Hepatocyte (in vitro differentiated cells): ENCODE results near the gene GPR153. TPM values are rescaled to one million over a fixed set of nuclear protein-coding genes. Genes with fewer than 3 reads are reported as not detected.
A peak's percentile ranks its signal among the peaks of the same experiment; 100 is the strongest.

ENCODE experiments used
- DNase-seq: peaks from one replicate; pipeline ENCODE4 v3.0.0-alpha.2; 2016; ENCODE audit warnings: low spot score
- H2AFZ ChIP-seq: fragments of 200-600 bp; sonication (generic); 2 replicates; pipeline ENCODE4 v1.6.0; 2016; ENCODE audit warnings: antibody characterized with exemption, mild to moderate bottlenecking
- H3K27ac ChIP-seq: fragments of 200-600 bp; sonication (generic); 2 replicates; pipeline ENCODE4 v1.5.1; 2016; ENCODE audit warnings: mild to moderate bottlenecking
- H3K27me3 ChIP-seq: fragments of 200-600 bp; sonication (generic); 2 replicates; pipeline ENCODE4 v1.6.1; 2016
- H3K36me3 ChIP-seq: fragments of 200-600 bp; sonication (generic); replicated peaks from 2 replicates; pipeline ENCODE4 v1.5.1; 2016; ENCODE audit warnings: low read depth; ENCODE audit not compliant: insufficient read depth
- H3K4me1 ChIP-seq: fragments of 200-600 bp; sonication (generic); 2 replicates; pipeline ENCODE4 v1.5.1; 2016; ENCODE audit warnings: mild to moderate bottlenecking, moderate library complexity; ENCODE audit not compliant: insufficient read depth
- H3K4me2 ChIP-seq: fragments of 200-600 bp; sonication (generic); 2 replicates; pipeline ENCODE4 v1.6.0; 2016
- H3K4me3 ChIP-seq: fragments of 200-600 bp; sonication (generic); 2 replicates; pipeline ENCODE4 v1.5.1; 2016; ENCODE audit warnings: mild to moderate bottlenecking
- H3K79me2 ChIP-seq: fragments of 200-600 bp; sonication (generic); 2 replicates; pipeline ENCODE4 v1.6.0; 2017; ENCODE audit warnings: mild to moderate bottlenecking
- H3K9me2 ChIP-seq: fragments of 200-600 bp; sonication (generic); replicated peaks from 2 replicates; pipeline ENCODE4 v1.6.0; 2017; ENCODE audit warnings: mild to moderate bottlenecking; ENCODE audit not compliant: insufficient read depth
- H3K9me3 ChIP-seq: fragments of 200-600 bp; sonication (generic); 2 replicates; pipeline ENCODE4 v1.5.1; 2016; ENCODE audit warnings: low read depth, mild to moderate bottlenecking
- H4K20me1 ChIP-seq: fragments of 200-600 bp; sonication (generic); 2 replicates; pipeline ENCODE4 v1.6.0; 2016; ENCODE audit warnings: mild to moderate bottlenecking; ENCODE audit not compliant: insufficient read depth, poor library complexity, severe bottlenecking
- EZH2 ChIP-seq: fragments of 200-600 bp; sonication (generic); IDR thresholded peaks from 2 replicates; pipeline ENCODE4 v1.6.1; 2016; ENCODE audit warnings: antibody characterized with exemption, mild to moderate bottlenecking, borderline replicate concordance
- EZH2phosphoT487 ChIP-seq: fragments of 200-600 bp; sonication (generic); IDR thresholded peaks from one replicate; pipeline ENCODE4 v1.6.1; 2018; ENCODE audit warnings: antibody characterized with exemption, mild to moderate bottlenecking, low read depth, moderate library complexity; ENCODE audit not compliant: unreplicated experiment, severe bottlenecking
- WGBS: methylation state at CpG from one replicate; pipeline ENCODE4 v1.1.6; 2016; ENCODE audit warnings: low lambda C conversion rate; ENCODE audit errors: missing lambda C conversion rate; 5-methylcytosine and 5-hydroxymethylcytosine counted together
- polyA plus RNA-seq: library from polyadenylated mRNA; unstranded; fragments of >200 nt; fragmentation: Nextera tagmentation; extraction: Ambion mirVana; gene quantifications from 2 replicates; pipeline ENCODE4 v1.2.1, GENCODE V29; 2016
- total RNA-seq: library from RNA; depleted of rRNA; stranded (reverse); fragments of >200 nt; gene quantifications from 2 replicates; pipeline ENCODE4 v1.2.3, GENCODE V29; 2014
- TF ChIP-seq, protein P1 (sequence below): fragments of 200-600 bp; sonication (generic); IDR thresholded peaks from 2 replicates; pipeline ENCODE4 v1.5.1; 2016; ENCODE audit warnings: antibody characterized with exemption, mild to moderate bottlenecking; ENCODE audit not compliant: poor library complexity

Gene GPR153
- total and polyA plus RNA-seq, 2 experiments from 2014 or later = 9.1 to 13.5 TPM

DNA sequence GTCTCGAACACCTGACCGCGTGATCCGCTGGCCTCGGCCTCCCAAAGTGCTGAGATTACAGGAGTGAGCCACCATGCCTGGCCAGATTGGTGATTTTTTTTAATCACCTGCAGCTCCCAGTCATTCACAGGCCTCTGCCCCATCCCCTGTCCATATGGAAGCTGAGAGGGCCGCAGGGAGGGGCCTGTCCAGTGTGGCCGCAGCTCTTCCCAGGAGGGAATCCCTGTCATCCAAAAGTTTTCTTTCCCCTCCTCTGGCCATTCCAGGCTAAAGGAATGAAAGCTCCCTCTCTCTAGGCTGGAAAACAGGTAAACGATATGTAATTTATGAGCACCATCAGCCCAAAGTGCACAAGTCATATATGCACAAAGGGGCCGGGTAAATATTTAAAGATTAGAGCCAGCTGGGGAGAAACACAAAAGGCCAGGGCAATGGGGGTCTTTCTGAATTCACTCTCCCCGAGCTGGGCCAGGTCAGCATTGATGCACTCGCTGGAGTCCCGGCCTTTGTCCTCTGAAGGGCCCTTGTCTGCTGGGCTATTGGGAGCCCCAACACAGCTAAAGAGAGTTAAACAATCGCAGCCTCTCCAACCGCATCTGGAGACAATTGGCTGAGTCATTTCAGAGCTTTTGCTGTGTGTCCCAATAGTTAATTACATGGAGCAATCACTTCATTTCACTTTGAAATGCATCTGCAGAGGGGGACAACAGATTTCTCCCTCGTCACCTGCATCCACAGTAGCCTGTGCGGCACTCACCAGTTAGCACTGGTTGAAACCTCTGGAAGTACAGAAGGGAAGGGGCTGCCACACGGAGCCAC lies 20.7 kb downstream of the GPR153 start:
- Histone ChIP-seq H3K27ac (peak overlapping the region; percentile 23), H3K9me2 (no peaks in the 10 kb centered on the region), H3K4me2 (no peak overlapping the region), H3K9me3 (no peaks in the 10 kb centered on the region), H2AFZ (no peak overlapping the region), H4K20me1 (no peaks in the 10 kb centered on the region), H3K79me2 (peaks cover 2% of the 10 kb centered on the region), H3K36me3 (no peaks in the 10 kb centered on the region), H3K4me3 (no peak overlapping the region), H3K27me3 (peaks cover 58% of the 10 kb centered on the region), H3K4me1 (peaks cover 16% of the 10 kb centered on the region)
- peak; percentile 40 for DNase-seq
- TF ChIP-seq EZH2phosphoT487 = no peak
- TF ChIP-seq, protein P1, sequence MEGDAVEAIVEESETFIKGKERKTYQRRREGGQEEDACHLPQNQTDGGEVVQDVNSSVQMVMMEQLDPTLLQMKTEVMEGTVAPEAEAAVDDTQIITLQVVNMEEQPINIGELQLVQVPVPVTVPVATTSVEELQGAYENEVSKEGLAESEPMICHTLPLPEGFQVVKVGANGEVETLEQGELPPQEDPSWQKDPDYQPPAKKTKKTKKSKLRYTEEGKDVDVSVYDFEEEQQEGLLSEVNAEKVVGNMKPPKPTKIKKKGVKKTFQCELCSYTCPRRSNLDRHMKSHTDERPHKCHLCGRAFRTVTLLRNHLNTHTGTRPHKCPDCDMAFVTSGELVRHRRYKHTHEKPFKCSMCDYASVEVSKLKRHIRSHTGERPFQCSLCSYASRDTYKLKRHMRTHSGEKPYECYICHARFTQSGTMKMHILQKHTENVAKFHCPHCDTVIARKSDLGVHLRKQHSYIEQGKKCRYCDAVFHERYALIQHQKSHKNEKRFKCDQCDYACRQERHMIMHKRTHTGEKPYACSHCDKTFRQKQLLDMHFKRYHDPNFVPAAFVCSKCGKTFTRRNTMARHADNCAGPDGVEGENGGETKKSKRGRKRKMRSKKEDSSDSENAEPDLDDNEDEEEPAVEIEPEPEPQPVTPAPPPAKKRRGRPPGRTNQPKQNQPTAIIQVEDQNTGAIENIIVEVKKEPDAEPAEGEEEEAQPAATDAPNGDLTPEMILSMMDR = no peak
- no peak for TF ChIP-seq EZH2
- 31% methylated on average over 17 of the region's 17 CpGs for WGBS

DNA sequence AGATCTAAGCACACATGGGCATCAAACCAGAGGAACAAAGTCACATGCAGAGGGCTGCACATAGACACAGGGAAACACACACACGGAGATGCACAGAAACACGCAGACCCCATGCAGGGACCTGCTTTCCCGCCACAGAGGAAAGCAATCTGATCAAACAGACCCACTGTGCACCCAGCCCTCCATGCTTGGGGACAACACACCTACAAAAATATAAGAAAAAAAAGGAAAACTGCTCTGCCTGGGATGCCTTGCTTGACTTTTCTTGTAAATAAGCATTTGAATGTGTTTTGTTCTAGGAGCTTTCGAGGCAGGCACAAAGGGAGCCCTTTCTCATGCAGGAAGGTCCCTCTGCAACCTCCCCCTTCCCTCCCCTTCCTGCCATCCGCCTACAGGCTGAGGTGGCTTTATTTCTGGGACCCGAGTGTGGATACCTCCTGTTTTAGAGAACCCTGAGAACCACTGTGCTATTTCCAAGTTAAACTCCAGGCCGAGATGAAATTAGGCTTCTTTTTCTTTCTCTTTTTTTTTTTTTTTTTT lies 21.6 kb downstream of the GPR153 start:
- WGBS = 44% methylated on average over 7 of the region's 7 CpGs
- H3K4me2 ChIP-seq = no peak overlapping the region

DNA sequence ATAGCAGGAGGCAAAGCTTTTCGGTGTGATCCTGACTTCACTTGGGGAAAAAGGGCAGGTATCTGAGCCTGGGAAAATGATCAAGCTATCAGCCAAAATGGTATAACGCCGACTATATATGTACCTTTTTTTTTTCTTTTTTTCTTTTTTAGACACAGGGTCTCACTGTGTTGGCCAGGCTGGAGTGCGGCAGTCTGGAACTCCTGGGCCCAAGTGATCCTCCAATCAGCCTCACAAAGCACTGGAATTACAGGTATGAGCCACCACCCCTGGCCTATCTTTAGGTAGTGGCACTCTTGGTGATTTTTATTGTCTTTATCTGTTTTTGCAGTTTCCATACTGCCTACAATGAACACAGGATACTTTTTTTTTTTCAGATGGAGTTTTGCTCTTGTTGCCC lies 23.8 kb downstream of the GPR153 start:
- no peak overlapping the region for H3K4me2 ChIP-seq

More for the DNA sequence above, 21.6 kb downstream of the GPR153 start:
- Histone ChIP-seq H3K36me3 (no peaks in the 10 kb centered on the region), H3K27me3 (peaks cover 53% of the 10 kb centered on the region), H2AFZ (no peak overlapping the region), H3K79me2 (peaks cover 11% of the 10 kb centered on the region), H3K4me1 (peaks cover 23% of the 10 kb centered on the region), H4K20me1 (no peaks in the 10 kb centered on the region), H3K27ac (no peak overlapping the region), H3K9me3 (no peaks in the 10 kb centered on the region), H3K4me3 (no peak overlapping the region), H3K9me2 (no peaks in the 10 kb centered on the region)
- TF ChIP-seq EZH2 (no peak), EZH2phosphoT487 (no peak)
- TF ChIP-seq, protein P1 = no peak
- DNase-seq = no peak

More for the DNA sequence above, 23.8 kb downstream of the GPR153 start:
- WGBS = 100% methylated on average over 4 of the region's 4 CpGs
- Histone ChIP-seq H3K9me3 (no peaks in the 10 kb centered on the region), H3K4me3 (no peak overlapping the region), H3K9me2 (no peaks in the 10 kb centered on the region), H3K27ac (no peak overlapping the region), H4K20me1 (no peaks in the 10 kb centered on the region), H3K79me2 (peaks cover 24% of the 10 kb centered on the region), H3K4me1 (peaks cover 24% of the 10 kb centered on the region), H2AFZ (no peak overlapping the region), H3K36me3 (no peaks in the 10 kb centered on the region), H3K27me3 (peaks cover 31% of the 10 kb centered on the region)
- DNase-seq = no peak
- TF ChIP-seq EZH2phosphoT487 = no peak
- no peak for TF ChIP-seq EZH2
- TF ChIP-seq, protein P1 = no peak
